HG03066 (cell line): ENCODE results near the gene ADGRG7.
"Not testable (repeated sequence)": the region's sequence is repeated elsewhere in the genome, so short reads cannot be mapped to it uniquely, and the experiment has no call there.

Experiments used
- ATAC-seq: cut with Tn5 transposase; IDR thresholded peaks from one replicate; pipeline ENCODE4 v1.9.1; 2021; ENCODE audit warnings: low read depth; ENCODE audit not compliant: unreplicated experiment

ADGRG7 gene

GRCh38 chr3:100640633-100641032 is 31.2 kb downstream of the ADGRG7 start:
- ATAC-seq = no peak

GRCh38 chr3:100641471-100642032 is 32.2 kb downstream of the ADGRG7 start:
- ATAC-seq = peak; percentile 74

GRCh38 chr3:100645913-100646312 is 36.5 kb downstream of the ADGRG7 start:
- ATAC-seq = no peak

- ATAC-seq = no peak
Observed at GRCh38 chr3:100647171-100647570, 37.8 kb downstream of the ADGRG7 start.

- ATAC-seq = no peak
Observed at GRCh38 chr3:100647657-100648056, 38.3 kb downstream of the ADGRG7 start.

- ATAC-seq = peak; percentile 100
Observed at GRCh38 chr3:100650651-100651619, 41.5 kb downstream of the ADGRG7 start.

GRCh38 chr3:100653604-100654294 is 44.3 kb downstream of the ADGRG7 start:
- ATAC-seq = no peak

GRCh38 chr3:100656945-100657344 is 47.5 kb downstream of the ADGRG7 start:
- ATAC-seq = no peak

GRCh38 chr3:100661294-100661693 is 51.9 kb downstream of the ADGRG7 start:
- ATAC-seq = not testable (repeated sequence)

- ATAC-seq = no peak
Observed at GRCh38 chr3:100662113-100662823, 52.9 kb downstream of the ADGRG7 start.

GRCh38 chr3:100665230-100665629 is 55.8 kb downstream of the ADGRG7 start:
- no peak for ATAC-seq

- not testable (repeated sequence) for ATAC-seq
Observed at GRCh38 chr3:100666699-100667098, 57.3 kb downstream of the ADGRG7 start.

- ATAC-seq = not testable (repeated sequence)
Observed at GRCh38 chr3:100667316-100667715, 57.9 kb downstream of the ADGRG7 start.

- not testable (repeated sequence) for ATAC-seq
Observed at GRCh38 chr3:100670995-100671394, 61.6 kb downstream of the ADGRG7 start.

- no peak for ATAC-seq
Observed at GRCh38 chr3:100681496-100681895, 72.1 kb downstream of the ADGRG7 start.

GRCh38 chr3:100682056-100682853 is 72.9 kb downstream of the ADGRG7 start:
- no peak for ATAC-seq

- no peak for ATAC-seq
Observed at GRCh38 chr3:100682854-100683760, 73.7 kb downstream of the ADGRG7 start.

GRCh38 chr3:100693225-100693624 is 83.8 kb downstream of the ADGRG7 start:
- no peak for ATAC-seq

GRCh38 chr3:100695696-100696095 is 86.3 kb downstream of the ADGRG7 start:
- no peak for ATAC-seq
